WERI-Rb-1 (cell line): ENCODE data around the gene ATP10A.

Experiments used
- DNase-seq: peaks from one replicate; pipeline ENCODE4 v3.0.0-alpha.2; 2020
- H3K27ac ChIP-seq: fragments of 250-450 bp; sonication (Bioruptor Pico); 2 replicates; pipeline ENCODE4 v1.5.1; 2020; ENCODE audit warnings: mild to moderate bottlenecking, moderate library complexity
- H3K27me3 ChIP-seq: fragments of 250-450 bp; sonication (Bioruptor Pico); 2 replicates; pipeline ENCODE4 v1.5.1; 2021; ENCODE audit warnings: mild to moderate bottlenecking, low read depth, moderate library complexity; ENCODE audit not compliant: insufficient read depth, severe bottlenecking
- H3K36me3 ChIP-seq: fragments of 250-450 bp; sonication (Bioruptor Pico); 2 replicates; pipeline ENCODE4 v1.5.1; 2020; ENCODE audit warnings: mild to moderate bottlenecking, moderate library complexity
- H3K4me3 ChIP-seq: 2 replicates; pipeline ENCODE4 v1.5.1; 2011; ENCODE audit warnings: low read depth, mild to moderate bottlenecking, control low read depth, low read length
- H3K9me3 ChIP-seq: fragments of 250-450 bp; sonication (Bioruptor Pico); 2 replicates; pipeline ENCODE4 v1.5.1; 2021; ENCODE audit warnings: mild to moderate bottlenecking, moderate library complexity; ENCODE audit not compliant: severe bottlenecking
- TF ChIP-seq, protein P1 (sequence below): IDR thresholded peaks from 2 replicates; pipeline ENCODE4 v1.5.1; 2011; ENCODE audit warnings: low read depth, mild to moderate bottlenecking, control low read depth, inconsistent platforms, low read length

Gene ATP10A

DNA sequence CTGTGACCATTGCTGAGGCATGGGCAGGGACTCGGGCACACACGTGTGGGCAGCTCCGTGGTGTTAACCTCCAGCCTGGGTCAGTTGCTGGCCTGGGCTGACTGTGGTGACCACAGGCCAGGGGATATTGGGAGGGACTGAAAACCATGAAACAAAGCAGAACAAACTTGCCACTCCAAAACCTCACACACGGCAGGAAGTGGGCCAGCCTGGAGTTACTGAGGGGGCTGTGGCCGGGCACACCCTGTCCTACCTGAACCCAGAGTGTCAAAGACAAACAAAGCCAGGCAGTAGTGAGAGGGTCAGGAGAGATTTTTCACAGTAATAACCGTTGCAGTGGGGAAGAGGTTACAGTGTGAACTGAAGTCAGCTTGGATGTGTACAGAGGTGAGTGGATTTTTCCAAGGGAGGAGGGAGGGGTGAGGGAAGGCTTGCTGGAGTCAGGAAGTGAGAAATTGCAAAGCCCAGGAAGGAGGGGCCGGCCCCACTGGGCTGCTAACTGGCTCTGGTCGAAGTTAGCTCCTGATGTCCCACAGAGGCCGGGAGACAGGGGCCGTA is 40.0 kb upstream of the ATP10A start:
- H3K36me3 ChIP-seq = no peaks in the 10 kb centered on the region
- H3K9me3 ChIP-seq = no peaks in the 10 kb centered on the region
- H3K27ac ChIP-seq = no peak overlapping the region
- H3K4me3 ChIP-seq = no peak overlapping the region
- TF ChIP-seq, protein P1, sequence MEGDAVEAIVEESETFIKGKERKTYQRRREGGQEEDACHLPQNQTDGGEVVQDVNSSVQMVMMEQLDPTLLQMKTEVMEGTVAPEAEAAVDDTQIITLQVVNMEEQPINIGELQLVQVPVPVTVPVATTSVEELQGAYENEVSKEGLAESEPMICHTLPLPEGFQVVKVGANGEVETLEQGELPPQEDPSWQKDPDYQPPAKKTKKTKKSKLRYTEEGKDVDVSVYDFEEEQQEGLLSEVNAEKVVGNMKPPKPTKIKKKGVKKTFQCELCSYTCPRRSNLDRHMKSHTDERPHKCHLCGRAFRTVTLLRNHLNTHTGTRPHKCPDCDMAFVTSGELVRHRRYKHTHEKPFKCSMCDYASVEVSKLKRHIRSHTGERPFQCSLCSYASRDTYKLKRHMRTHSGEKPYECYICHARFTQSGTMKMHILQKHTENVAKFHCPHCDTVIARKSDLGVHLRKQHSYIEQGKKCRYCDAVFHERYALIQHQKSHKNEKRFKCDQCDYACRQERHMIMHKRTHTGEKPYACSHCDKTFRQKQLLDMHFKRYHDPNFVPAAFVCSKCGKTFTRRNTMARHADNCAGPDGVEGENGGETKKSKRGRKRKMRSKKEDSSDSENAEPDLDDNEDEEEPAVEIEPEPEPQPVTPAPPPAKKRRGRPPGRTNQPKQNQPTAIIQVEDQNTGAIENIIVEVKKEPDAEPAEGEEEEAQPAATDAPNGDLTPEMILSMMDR = no peak
- DNase-seq = no peak
- no peaks in the 10 kb centered on the region for H3K27me3 ChIP-seq

- TF ChIP-seq, protein P1 = no peak
- no peaks in the 10 kb centered on the region for H3K27me3 ChIP-seq
- H3K27ac ChIP-seq = no peak overlapping the region
- DNase-seq = no peak
- no peak overlapping the region for H3K4me3 ChIP-seq
- no peaks in the 10 kb centered on the region for H3K36me3 ChIP-seq
- H3K9me3 ChIP-seq = no peaks in the 10 kb centered on the region
These were observed 38.9 kb upstream of the ATP10A start for GRCh38 chr15:25901811-25902605.

- DNase-seq = no peak
- TF ChIP-seq, protein P1 = no peak
- Histone ChIP-seq H3K36me3 (no peaks in the 10 kb centered on the region), H3K4me3 (no peak overlapping the region), H3K27ac (no peak overlapping the region), H3K9me3 (no peaks in the 10 kb centered on the region), H3K27me3 (no peaks in the 10 kb centered on the region)
These were observed 37.8 kb upstream of the ATP10A start for GRCh38 chr15:25900901-25901300.

GRCh38 chr15:25900431-25900830 is 37.3 kb upstream of the ATP10A start:
- Histone ChIP-seq H3K27me3 (no peaks in the 10 kb centered on the region), H3K36me3 (no peaks in the 10 kb centered on the region), H3K4me3 (no peak overlapping the region), H3K27ac (no peak overlapping the region), H3K9me3 (no peaks in the 10 kb centered on the region)
- TF ChIP-seq, protein P1 = no peak
- DNase-seq = no peak

GRCh38 chr15:25899870-25900269 is 36.7 kb upstream of the ATP10A start:
- no peaks in the 10 kb centered on the region for H3K27me3 ChIP-seq

More at GRCh38 chr15:25899870-25900269, 36.7 kb upstream of the ATP10A start:
- H3K36me3 ChIP-seq = no peaks in the 10 kb centered on the region
- TF ChIP-seq, protein P1 = no peak
- H3K27ac ChIP-seq = no peak overlapping the region
- no peak overlapping the region for H3K4me3 ChIP-seq
- DNase-seq = no peak
- H3K9me3 ChIP-seq = no peaks in the 10 kb centered on the region
